Temporal lobe (tissue), 1 donor: ENCODE measurements around the gene PYGM. TPM values are rescaled to one million over a fixed set of nuclear protein-coding genes. Genes with fewer than 3 reads are reported as not detected.

Source experiments
- total RNA-seq: library from RNA; depleted of rRNA; stranded (reverse); fragments of >200 nt; gene quantifications from one replicate; pipeline ENCODE4 v1.2.3, GENCODE V29; 2014

The PYGM gene
- total RNA-seq, 1 donor from 2014 or later: 1.5 TPM

Other genes with a start within 250 kb of the PYGM start
- not detected for gene SLC22A11, start 204.0 kb downstream of the PYGM start, total RNA-seq
- not detected for gene SLC22A12, start 168.8 kb downstream of the PYGM start, total RNA-seq
- 157 TPM for gene NRXN2, start 36.8 kb downstream of the PYGM start, total RNA-seq
- gene RASGRP2, start 15.8 kb downstream of the PYGM start, total RNA-seq: 22.9 TPM
- gene SF1, start 18.6 kb upstream of the PYGM start, total RNA-seq: 93.2 TPM
- 7.4 TPM for gene MAP4K2, start 43.2 kb upstream of the PYGM start, total RNA-seq
- 15.0 TPM for gene MEN1, start 50.6 kb upstream of the PYGM start, total RNA-seq
- gene CDC42BPG, start 84.7 kb upstream of the PYGM start, total RNA-seq: 0.25 TPM
- gene EHD1, start 118.6 kb upstream of the PYGM start, total RNA-seq: 17.7 TPM
- 5.7 TPM for gene ATG2A, start 157.2 kb upstream of the PYGM start, total RNA-seq
- 26.6 TPM for gene PPP2R5B, start 164.7 kb upstream of the PYGM start, total RNA-seq
- gene GPHA2, start 175.9 kb upstream of the PYGM start, total RNA-seq: not detected
- gene MAJIN, start 212.1 kb upstream of the PYGM start, total RNA-seq: not detected
- not detected for gene BATF2, start 237.0 kb upstream of the PYGM start, total RNA-seq